ENCODE data around the gene ENOPH1. TPM values are rescaled to one million over a fixed set of nuclear protein-coding genes. Genes with fewer than 3 reads are reported as not detected.

Gene ENOPH1
- total and polyA plus RNA-seq, 2 donors (not counting 1 experiment from before 2014, with no cell fraction given) = 17.1 to 43.6 TPM

DNA sequence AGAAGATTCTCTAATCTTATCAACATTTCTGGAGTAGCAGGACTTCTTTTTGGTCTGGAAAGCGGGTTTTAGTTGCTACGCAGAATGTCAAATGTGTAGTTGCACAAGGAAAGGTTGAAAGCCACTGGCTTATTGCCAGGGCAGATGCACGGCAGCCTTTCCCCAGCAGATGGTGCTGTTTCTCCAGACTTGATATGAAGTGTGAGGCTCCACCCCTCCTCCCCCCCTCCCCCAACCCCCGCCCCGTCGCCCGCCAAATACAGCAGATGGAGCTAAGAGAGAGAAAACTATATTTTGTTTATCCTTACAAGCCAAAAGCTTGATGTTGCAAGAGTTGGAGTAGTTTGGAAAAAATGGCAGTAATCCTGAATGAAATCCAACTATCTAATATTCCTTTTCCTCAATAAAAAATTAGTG, 32.0 kb downstream of the ENOPH1 start:
- Histone ChIP-seq H3K27ac (ENCODE audit: insufficient read depth, low read length) (no peak overlapping the region), H4K20me1 (ENCODE audit: control insufficient read depth, extremely low read depth, insufficient read depth, low read length) (no peaks in the 10 kb centered on the region), H3K4me1 (ENCODE audit: control insufficient read depth, extremely low read depth, insufficient read depth, low read length) (peaks cover 2% of the 10 kb centered on the region), H3K4me2 (ENCODE audit: extremely low read depth, insufficient read depth, low read length) (no peak overlapping the region), H3K9me3 (ENCODE audit: control insufficient read depth, insufficient read depth, low read depth, low read length) (no peaks in the 10 kb centered on the region), H3K79me2 (ENCODE audit: control insufficient read depth, insufficient read depth, low read length) (no peaks in the 10 kb centered on the region), H2AFZ (ENCODE audit: low read length) (no peak overlapping the region), H3K4me3 (replicated peaks in 1 of 4; ENCODE audit: control extremely low read depth in 1 of 4, insufficient read depth in 1 of 4, low read depth in 3 of 4, low read length in 4 of 4) (no peak overlapping the region), H3K9ac (ENCODE audit: insufficient read depth, low read length) (no peak overlapping the region), H3K36me3 (ENCODE audit: control insufficient read depth, insufficient read depth, low read length) (peaks cover 2% of the 10 kb centered on the region), H3K27me3 (ENCODE audit: control insufficient read depth, insufficient read depth, low read length) (no peaks in the 10 kb centered on the region)
- DNase-seq (ENCODE audit: low read depth in 2 of 2) = peak; percentile 63 to 93
- TF ChIP-seq EZH2 (IDR thresholded peaks at IDR 0.05; ENCODE audit: low read length, missing control alignments) = no peak
- TF ChIP-seq, protein P1, sequence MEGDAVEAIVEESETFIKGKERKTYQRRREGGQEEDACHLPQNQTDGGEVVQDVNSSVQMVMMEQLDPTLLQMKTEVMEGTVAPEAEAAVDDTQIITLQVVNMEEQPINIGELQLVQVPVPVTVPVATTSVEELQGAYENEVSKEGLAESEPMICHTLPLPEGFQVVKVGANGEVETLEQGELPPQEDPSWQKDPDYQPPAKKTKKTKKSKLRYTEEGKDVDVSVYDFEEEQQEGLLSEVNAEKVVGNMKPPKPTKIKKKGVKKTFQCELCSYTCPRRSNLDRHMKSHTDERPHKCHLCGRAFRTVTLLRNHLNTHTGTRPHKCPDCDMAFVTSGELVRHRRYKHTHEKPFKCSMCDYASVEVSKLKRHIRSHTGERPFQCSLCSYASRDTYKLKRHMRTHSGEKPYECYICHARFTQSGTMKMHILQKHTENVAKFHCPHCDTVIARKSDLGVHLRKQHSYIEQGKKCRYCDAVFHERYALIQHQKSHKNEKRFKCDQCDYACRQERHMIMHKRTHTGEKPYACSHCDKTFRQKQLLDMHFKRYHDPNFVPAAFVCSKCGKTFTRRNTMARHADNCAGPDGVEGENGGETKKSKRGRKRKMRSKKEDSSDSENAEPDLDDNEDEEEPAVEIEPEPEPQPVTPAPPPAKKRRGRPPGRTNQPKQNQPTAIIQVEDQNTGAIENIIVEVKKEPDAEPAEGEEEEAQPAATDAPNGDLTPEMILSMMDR (conservative IDR thresholded peaks at IDR 0.05 in 1 of 2, IDR thresholded peaks at IDR 0.05 in 1 of 2; ENCODE audit: low read depth in 1 of 2, low read length in 2 of 2) = peak; percentile 74 to 77

DNA sequence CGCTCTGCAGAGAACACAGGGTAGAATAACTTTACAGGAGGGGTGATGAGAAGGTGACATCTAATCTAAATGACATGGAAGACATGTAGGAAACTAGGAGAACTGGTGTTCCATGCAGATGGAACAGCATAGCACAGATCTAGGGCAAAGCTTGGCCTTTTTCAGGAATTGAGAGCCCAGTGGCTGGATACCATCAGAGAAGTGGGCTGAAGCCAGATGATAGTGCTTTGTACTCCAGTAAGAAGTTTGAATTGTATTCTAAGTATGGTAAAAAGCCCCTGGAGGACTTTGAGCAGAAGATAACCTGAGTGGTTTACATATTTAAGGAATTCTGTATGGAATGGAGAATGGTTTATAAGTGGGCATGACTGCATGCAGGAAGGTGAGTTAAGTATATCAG, 32.8 kb downstream of the ENOPH1 start:
- H3K4me1 ChIP-seq (ENCODE audit: control insufficient read depth, extremely low read depth, insufficient read depth, low read length) = peaks cover 2% of the 10 kb centered on the region
- peaks cover 2% of the 10 kb centered on the region for H3K36me3 ChIP-seq (ENCODE audit: control insufficient read depth, insufficient read depth, low read length)
- no peak overlapping the region for H2AFZ ChIP-seq (ENCODE audit: low read length)
- H4K20me1 ChIP-seq (ENCODE audit: control insufficient read depth, extremely low read depth, insufficient read depth, low read length) = no peaks in the 10 kb centered on the region
- H3K27ac ChIP-seq (ENCODE audit: insufficient read depth, low read length) = no peak overlapping the region
- H3K79me2 ChIP-seq (ENCODE audit: control insufficient read depth, insufficient read depth, low read length) = no peaks in the 10 kb centered on the region
- TF ChIP-seq, protein P1 (conservative IDR thresholded peaks at IDR 0.05 in 1 of 2, IDR thresholded peaks at IDR 0.05 in 1 of 2; ENCODE audit: low read depth in 1 of 2, low read length in 2 of 2) = no peak
- no peak for TF ChIP-seq EZH2 (IDR thresholded peaks at IDR 0.05; ENCODE audit: low read length, missing control alignments)
- H3K9ac ChIP-seq (ENCODE audit: insufficient read depth, low read length) = no peak overlapping the region
- H3K4me3 ChIP-seq (replicated peaks in 1 of 4; ENCODE audit: control extremely low read depth in 1 of 4, insufficient read depth in 1 of 4, low read depth in 3 of 4, low read length in 4 of 4) = no peak overlapping the region
- no peaks in the 10 kb centered on the region for H3K27me3 ChIP-seq (ENCODE audit: control insufficient read depth, insufficient read depth, low read length)
- no peak for DNase-seq (ENCODE audit: low read depth in 2 of 2)
- H3K4me2 ChIP-seq (ENCODE audit: extremely low read depth, insufficient read depth, low read length) = no peak overlapping the region
- H3K9me3 ChIP-seq (ENCODE audit: control insufficient read depth, insufficient read depth, low read depth, low read length) = no peaks in the 10 kb centered on the region

DNA sequence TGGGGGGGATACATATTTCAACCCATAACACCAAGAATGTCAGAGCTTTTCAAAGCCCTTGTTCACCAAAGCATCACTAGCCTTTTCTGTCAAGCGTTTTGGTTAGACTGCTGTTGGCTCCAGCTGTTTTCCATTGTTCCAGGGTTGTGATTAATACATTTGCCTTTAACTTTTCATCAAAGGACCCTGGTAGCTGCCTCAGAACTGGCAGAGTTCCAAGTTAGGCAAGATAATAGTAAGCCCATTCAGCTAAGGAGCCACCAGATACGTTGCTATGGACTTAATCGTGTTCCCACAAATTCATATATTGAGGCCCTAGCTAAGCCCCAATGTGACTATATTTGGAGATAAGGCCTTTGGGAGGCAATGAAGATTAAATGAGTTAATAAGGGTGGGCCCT, 37.1 kb downstream of the ENOPH1 start:
- Histone ChIP-seq H3K4me1 (ENCODE audit: control insufficient read depth, extremely low read depth, insufficient read depth, low read length) (peaks cover 2% of the 10 kb centered on the region), H3K4me2 (ENCODE audit: extremely low read depth, insufficient read depth, low read length) (no peak overlapping the region), H4K20me1 (ENCODE audit: control insufficient read depth, extremely low read depth, insufficient read depth, low read length) (no peaks in the 10 kb centered on the region), H3K4me3 (replicated peaks in 1 of 4; ENCODE audit: control extremely low read depth in 1 of 4, insufficient read depth in 1 of 4, low read depth in 3 of 4, low read length in 4 of 4) (no peak overlapping the region), H2AFZ (ENCODE audit: low read length) (no peak overlapping the region), H3K9ac (ENCODE audit: insufficient read depth, low read length) (no peak overlapping the region), H3K79me2 (ENCODE audit: control insufficient read depth, insufficient read depth, low read length) (no peaks in the 10 kb centered on the region), H3K36me3 (ENCODE audit: control insufficient read depth, insufficient read depth, low read length) (no peaks in the 10 kb centered on the region), H3K27ac (ENCODE audit: insufficient read depth, low read length) (no peak overlapping the region), H3K9me3 (ENCODE audit: control insufficient read depth, insufficient read depth, low read depth, low read length) (no peaks in the 10 kb centered on the region), H3K27me3 (ENCODE audit: control insufficient read depth, insufficient read depth, low read length) (no peaks in the 10 kb centered on the region)
- DNase-seq (ENCODE audit: low read depth in 2 of 2) = peak in 1 of 2 donors; percentile 8
- TF ChIP-seq, protein P1 (conservative IDR thresholded peaks at IDR 0.05 in 1 of 2, IDR thresholded peaks at IDR 0.05 in 1 of 2; ENCODE audit: low read depth in 1 of 2, low read length in 2 of 2) = no peak
- TF ChIP-seq EZH2 (IDR thresholded peaks at IDR 0.05; ENCODE audit: low read length, missing control alignments) = no peak

Measured in fibroblast of lung (primary cell).